H1 (cell line): Measurements from ENCODE around the gene EPS8L1. TPM values are rescaled to one million over a fixed set of nuclear protein-coding genes. Genes with fewer than 3 reads are reported as not detected.

Experiments
- BCL11A ChIP-seq, 2 experiments: IDR thresholded peaks; one replicate each; pipeline ENCODE4 v1.6.1; 2011; ENCODE audit warnings: low read depth in 2 of 2, low read length in 2 of 2, mild to moderate bottlenecking in 2 of 2
- BRCA1 ChIP-seq: IDR thresholded peaks from 2 replicates; pipeline ENCODE4 v1.6.1; 2012; ENCODE audit warnings: low read depth, low read length, improper control_type of control experiment
- CEBPB ChIP-seq: IDR thresholded peaks from 2 replicates; pipeline ENCODE4 v1.6.1; 2012; ENCODE audit warnings: low read depth, low read length
- RAD21 ChIP-seq, 2 experiments: IDR thresholded peaks in 1 of 2; conservative IDR thresholded peaks in 1 of 2; 2 replicates each; pipeline ENCODE4 v1.6.1; 2011; ENCODE audit warnings: low read depth in 2 of 2, low read length in 2 of 2, improper control_type of control experiment in 1 of 2, inconsistent platforms in 1 of 2, mild to moderate bottlenecking in 1 of 2, moderate library complexity in 1 of 2
- polyA plus RNA-seq, 7 experiments: library from polyadenylated mRNA; depleted of rRNA in 3 of 7; stranded (reverse) in 5 of 7; unstranded in 2 of 7; fragments of >200 nt in 5 of 7; fragments of 200-250 nt in 2 of 7; gene quantifications; 1 replicate in 5 of 7; 2 replicates in 1 of 7; 4 replicates in 1 of 7; pipeline versions ENCODE4 v1.2.1 to v1.2.3, GENCODE V29; 2011 to 2013; ENCODE audit warnings: missing spikeins in 2 of 7, mixed read lengths in 2 of 7
- total RNA-seq: library from RNA; stranded (reverse); fragmentation: NEBNext Ultra II Directional; extraction: Animal tissue kit (Norgen Biotek cat#: 25700); gene quantifications from 2 replicates; pipeline ENCODE4 v1.2.1, GENCODE V29; 2021
- TF ChIP-seq, protein P1 (sequence below): fragments of 300-600 bp; sonication (generic); IDR thresholded peaks from 2 replicates; pipeline ENCODE4 v1.7.1; 2012; ENCODE audit warnings: low read length, moderate library complexity, mild to moderate bottlenecking, inconsistent platforms; ENCODE audit not compliant: insufficient replicate concordance
- TF ChIP-seq, protein P2 (sequence below): IDR thresholded peaks from 2 replicates; pipeline ENCODE4 v1.6.1; 2012; ENCODE audit warnings: low read length, inconsistent platforms

Gene EPS8L1
- total and polyA plus RNA-seq, 2 of the 8 experiments (the other 6 are each of a cell fraction or from before 2014, with no cell fraction given), result 19.8 to 30.2 TPM

DNA sequence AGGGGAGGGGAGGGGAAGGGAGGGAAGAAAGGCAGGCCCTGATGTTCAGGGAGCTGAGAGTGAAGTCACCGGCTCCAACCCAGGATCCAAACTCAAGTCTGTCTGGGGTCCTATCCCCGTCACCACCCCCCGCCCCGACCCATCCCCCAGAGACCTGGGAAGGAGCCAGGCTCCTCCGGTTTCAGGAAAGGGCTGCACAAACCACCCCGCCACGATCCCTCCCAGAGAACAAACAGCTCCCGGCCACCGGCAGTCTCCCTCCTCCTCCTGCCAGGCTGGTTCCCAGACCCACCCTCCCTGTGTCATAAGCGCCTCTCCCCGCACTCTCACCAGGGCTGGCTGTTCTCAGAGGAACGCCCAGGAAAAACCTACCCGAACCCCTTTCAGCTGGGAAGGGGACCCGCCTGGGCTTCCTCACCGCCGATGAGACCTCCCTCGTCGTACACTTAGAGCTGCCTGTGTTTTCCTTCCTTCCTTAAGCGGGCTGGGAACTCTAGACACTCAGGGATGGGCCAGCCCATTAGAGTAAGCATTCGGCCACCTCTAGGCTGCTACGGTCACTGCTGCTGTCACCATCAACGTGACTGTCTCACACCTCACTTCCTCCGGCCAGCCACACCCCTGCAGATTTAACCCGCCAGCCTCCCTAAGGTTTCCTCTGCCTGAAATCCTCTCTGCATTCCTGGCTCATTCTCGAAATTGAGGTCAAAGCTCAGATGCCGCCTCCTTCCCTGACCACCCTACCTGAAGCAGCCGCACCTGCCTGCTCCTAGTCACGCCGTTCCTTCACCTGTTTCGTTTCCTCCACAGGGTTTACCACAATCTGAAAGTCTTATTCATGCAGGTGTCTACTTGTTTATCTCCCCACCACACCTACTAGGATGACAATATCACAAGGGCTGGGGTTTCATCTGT is 6.5 kb upstream of the EPS8L1 start (continued):
- TF ChIP-seq, protein P1, sequence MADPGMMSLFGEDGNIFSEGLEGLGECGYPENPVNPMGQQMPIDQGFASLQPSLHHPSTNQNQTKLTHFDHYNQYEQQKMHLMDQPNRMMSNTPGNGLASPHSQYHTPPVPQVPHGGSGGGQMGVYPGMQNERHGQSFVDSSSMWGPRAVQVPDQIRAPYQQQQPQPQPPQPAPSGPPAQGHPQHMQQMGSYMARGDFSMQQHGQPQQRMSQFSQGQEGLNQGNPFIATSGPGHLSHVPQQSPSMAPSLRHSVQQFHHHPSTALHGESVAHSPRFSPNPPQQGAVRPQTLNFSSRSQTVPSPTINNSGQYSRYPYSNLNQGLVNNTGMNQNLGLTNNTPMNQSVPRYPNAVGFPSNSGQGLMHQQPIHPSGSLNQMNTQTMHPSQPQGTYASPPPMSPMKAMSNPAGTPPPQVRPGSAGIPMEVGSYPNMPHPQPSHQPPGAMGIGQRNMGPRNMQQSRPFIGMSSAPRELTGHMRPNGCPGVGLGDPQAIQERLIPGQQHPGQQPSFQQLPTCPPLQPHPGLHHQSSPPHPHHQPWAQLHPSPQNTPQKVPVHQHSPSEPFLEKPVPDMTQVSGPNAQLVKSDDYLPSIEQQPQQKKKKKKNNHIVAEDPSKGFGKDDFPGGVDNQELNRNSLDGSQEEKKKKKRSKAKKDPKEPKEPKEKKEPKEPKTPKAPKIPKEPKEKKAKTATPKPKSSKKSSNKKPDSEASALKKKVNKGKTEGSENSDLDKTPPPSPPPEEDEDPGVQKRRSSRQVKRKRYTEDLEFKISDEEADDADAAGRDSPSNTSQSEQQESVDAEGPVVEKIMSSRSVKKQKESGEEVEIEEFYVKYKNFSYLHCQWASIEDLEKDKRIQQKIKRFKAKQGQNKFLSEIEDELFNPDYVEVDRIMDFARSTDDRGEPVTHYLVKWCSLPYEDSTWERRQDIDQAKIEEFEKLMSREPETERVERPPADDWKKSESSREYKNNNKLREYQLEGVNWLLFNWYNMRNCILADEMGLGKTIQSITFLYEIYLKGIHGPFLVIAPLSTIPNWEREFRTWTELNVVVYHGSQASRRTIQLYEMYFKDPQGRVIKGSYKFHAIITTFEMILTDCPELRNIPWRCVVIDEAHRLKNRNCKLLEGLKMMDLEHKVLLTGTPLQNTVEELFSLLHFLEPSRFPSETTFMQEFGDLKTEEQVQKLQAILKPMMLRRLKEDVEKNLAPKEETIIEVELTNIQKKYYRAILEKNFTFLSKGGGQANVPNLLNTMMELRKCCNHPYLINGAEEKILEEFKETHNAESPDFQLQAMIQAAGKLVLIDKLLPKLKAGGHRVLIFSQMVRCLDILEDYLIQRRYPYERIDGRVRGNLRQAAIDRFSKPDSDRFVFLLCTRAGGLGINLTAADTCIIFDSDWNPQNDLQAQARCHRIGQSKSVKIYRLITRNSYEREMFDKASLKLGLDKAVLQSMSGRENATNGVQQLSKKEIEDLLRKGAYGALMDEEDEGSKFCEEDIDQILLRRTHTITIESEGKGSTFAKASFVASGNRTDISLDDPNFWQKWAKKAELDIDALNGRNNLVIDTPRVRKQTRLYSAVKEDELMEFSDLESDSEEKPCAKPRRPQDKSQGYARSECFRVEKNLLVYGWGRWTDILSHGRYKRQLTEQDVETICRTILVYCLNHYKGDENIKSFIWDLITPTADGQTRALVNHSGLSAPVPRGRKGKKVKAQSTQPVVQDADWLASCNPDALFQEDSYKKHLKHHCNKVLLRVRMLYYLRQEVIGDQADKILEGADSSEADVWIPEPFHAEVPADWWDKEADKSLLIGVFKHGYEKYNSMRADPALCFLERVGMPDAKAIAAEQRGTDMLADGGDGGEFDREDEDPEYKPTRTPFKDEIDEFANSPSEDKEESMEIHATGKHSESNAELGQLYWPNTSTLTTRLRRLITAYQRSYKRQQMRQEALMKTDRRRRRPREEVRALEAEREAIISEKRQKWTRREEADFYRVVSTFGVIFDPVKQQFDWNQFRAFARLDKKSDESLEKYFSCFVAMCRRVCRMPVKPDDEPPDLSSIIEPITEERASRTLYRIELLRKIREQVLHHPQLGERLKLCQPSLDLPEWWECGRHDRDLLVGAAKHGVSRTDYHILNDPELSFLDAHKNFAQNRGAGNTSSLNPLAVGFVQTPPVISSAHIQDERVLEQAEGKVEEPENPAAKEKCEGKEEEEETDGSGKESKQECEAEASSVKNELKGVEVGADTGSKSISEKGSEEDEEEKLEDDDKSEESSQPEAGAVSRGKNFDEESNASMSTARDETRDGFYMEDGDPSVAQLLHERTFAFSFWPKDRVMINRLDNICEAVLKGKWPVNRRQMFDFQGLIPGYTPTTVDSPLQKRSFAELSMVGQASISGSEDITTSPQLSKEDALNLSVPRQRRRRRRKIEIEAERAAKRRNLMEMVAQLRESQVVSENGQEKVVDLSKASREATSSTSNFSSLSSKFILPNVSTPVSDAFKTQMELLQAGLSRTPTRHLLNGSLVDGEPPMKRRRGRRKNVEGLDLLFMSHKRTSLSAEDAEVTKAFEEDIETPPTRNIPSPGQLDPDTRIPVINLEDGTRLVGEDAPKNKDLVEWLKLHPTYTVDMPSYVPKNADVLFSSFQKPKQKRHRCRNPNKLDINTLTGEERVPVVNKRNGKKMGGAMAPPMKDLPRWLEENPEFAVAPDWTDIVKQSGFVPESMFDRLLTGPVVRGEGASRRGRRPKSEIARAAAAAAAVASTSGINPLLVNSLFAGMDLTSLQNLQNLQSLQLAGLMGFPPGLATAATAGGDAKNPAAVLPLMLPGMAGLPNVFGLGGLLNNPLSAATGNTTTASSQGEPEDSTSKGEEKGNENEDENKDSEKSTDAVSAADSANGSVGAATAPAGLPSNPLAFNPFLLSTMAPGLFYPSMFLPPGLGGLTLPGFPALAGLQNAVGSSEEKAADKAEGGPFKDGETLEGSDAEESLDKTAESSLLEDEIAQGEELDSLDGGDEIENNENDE, result no peak
- TF ChIP-seq RAD21 (IDR thresholded peaks at IDR 0.05 in 1 of 2, conservative IDR thresholded peaks at IDR 0.05 in 1 of 2; ENCODE audit: low read depth in 2 of 2, low read length in 2 of 2) (0 out of 4 replicates have a peak, but pooled peaks of 1 of the 2 experiments have one; percentile 1), BCL11A (IDR thresholded peaks at IDR 0.05; ENCODE audit: low read depth in 2 of 2, low read length in 2 of 2) (no peak), CEBPB (no peak), BRCA1 (no peak)
- TF ChIP-seq, protein P2, sequence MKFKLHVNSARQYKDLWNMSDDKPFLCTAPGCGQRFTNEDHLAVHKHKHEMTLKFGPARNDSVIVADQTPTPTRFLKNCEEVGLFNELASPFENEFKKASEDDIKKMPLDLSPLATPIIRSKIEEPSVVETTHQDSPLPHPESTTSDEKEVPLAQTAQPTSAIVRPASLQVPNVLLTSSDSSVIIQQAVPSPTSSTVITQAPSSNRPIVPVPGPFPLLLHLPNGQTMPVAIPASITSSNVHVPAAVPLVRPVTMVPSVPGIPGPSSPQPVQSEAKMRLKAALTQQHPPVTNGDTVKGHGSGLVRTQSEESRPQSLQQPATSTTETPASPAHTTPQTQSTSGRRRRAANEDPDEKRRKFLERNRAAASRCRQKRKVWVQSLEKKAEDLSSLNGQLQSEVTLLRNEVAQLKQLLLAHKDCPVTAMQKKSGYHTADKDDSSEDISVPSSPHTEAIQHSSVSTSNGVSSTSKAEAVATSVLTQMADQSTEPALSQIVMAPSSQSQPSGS, result no peak
